HEK293 (cell line): ENCODE measurements around the gene MVK.

Experiments
- CTCF ChIA-PET: fragments of 350-600 bp; formaldehyde crosslinking; extraction: SDS; loops from one replicate; lab custom pipeline; 2021; ENCODE audit warnings: antibody characterized with exemption; lab: Yijun Ruan, JAX
- POLR2A ChIA-PET: fragments of 300-600 bp; formaldehyde crosslinking; extraction: SDS; loops from one replicate; lab custom pipeline; 2020; ENCODE audit warnings: antibody characterized with exemption, inconsistent platforms; lab: Yijun Ruan, JAX
- H3K27ac ChIP-seq: fragments of 200-500 bp; sonication (Bioruptor generic); 2 replicates; pipeline ENCODE4 v1.5.1; 2014; ENCODE audit warnings: low read depth, low read length, control low read depth, inconsistent platforms; ENCODE audit errors: extremely low read depth
- H3K36me3 ChIP-seq, 2 experiments: fragments of 200-500 bp in 1 of 2; sonication (Bioruptor generic) in 1 of 2; 1 replicate in 1 of 2; 2 replicates in 1 of 2; pipeline ENCODE4 v1.5.1; 2014 to 2017; ENCODE audit warnings: inconsistent platforms in 2 of 2, low read length in 2 of 2; ENCODE audit not compliant: control insufficient read depth in 2 of 2, insufficient read depth in 1 of 2
- H3K4me1 ChIP-seq: fragments of 200-500 bp; sonication (Bioruptor generic); 2 replicates; pipeline ENCODE4 v1.5.1; 2014; ENCODE audit warnings: mild to moderate bottlenecking, low read length, inconsistent platforms; ENCODE audit not compliant: control insufficient read depth, insufficient read depth
- H3K4me3 ChIP-seq: 2 replicates; pipeline ENCODE4 v1.5.1; 2011; ENCODE audit warnings: low read depth, mild to moderate bottlenecking, control low read depth, low read length, moderate library complexity
- H3K9me3 ChIP-seq: fragments of 200-500 bp; sonication (Bioruptor generic); 2 replicates; pipeline ENCODE4 v1.5.1; 2014; ENCODE audit warnings: low read depth, low read length, inconsistent platforms; ENCODE audit not compliant: control insufficient read depth, insufficient read depth
- AEBP2 ChIP-seq: fragments of 450-650 bp; formaldehyde crosslinking; IDR thresholded peaks from 2 replicates; pipeline ENCODE4 v1.5.1; 2016; ENCODE audit warnings: missing biosample characterization, missing genetic modification characterization, borderline replicate concordance
- ATF2 ChIP-seq: fragments of 450-650 bp; formaldehyde crosslinking; IDR thresholded peaks from 2 replicates; pipeline ENCODE4 v1.5.1; 2016; ENCODE audit warnings: missing biosample characterization, missing genetic modification characterization, low read depth
- ZBTB7A ChIP-seq: fragments of 450-650 bp; formaldehyde crosslinking; IDR thresholded peaks from 2 replicates; pipeline ENCODE4 v1.5.1; 2016; ENCODE audit warnings: low read depth, missing biosample characterization, missing genetic modification characterization
- ZFHX2 ChIP-seq: fragments of 450-650 bp; formaldehyde crosslinking; conservative IDR thresholded peaks from 2 replicates; pipeline ENCODE4 v1.5.1; 2016; ENCODE audit warnings: missing biosample characterization, missing genetic modification characterization
- ZNF10 ChIP-seq: fragments of 450-650 bp; formaldehyde crosslinking; IDR thresholded peaks from 2 replicates; pipeline ENCODE4 v1.5.1; 2017; ENCODE audit warnings: missing biosample characterization, missing genetic modification characterization
- ZNF169 ChIP-seq: fragments of 450-650 bp; formaldehyde crosslinking; IDR thresholded peaks from 2 replicates; pipeline ENCODE4 v1.5.1; 2016; ENCODE audit warnings: missing biosample characterization, missing genetic modification characterization
- ZNF214 ChIP-seq: fragments of 450-650 bp; formaldehyde crosslinking; IDR thresholded peaks from 2 replicates; pipeline ENCODE4 v1.5.1; 2017; ENCODE audit warnings: missing biosample characterization, mild to moderate bottlenecking, missing genetic modification characterization, borderline replicate concordance
- ZNF24 ChIP-seq: fragments of 450-650 bp; formaldehyde crosslinking; IDR thresholded peaks from 2 replicates; pipeline ENCODE4 v1.5.1; 2016; ENCODE audit warnings: missing biosample characterization, missing genetic modification characterization
- ZNF266 ChIP-seq: fragments of 450-650 bp; formaldehyde crosslinking; IDR thresholded peaks from 2 replicates; pipeline ENCODE4 v1.5.1; 2016; ENCODE audit warnings: missing biosample characterization, missing genetic modification characterization, low read depth
- ZNF280D ChIP-seq: fragments of 450-650 bp; formaldehyde crosslinking; IDR thresholded peaks from 2 replicates; pipeline ENCODE4 v1.5.1; 2016; ENCODE audit warnings: missing biosample characterization, missing genetic modification characterization
- ZNF324 ChIP-seq: fragments of 450-650 bp; formaldehyde crosslinking; IDR thresholded peaks from 2 replicates; pipeline ENCODE4 v1.5.1; 2016; ENCODE audit warnings: missing biosample characterization, missing genetic modification characterization
- ZNF335 ChIP-seq: fragments of 450-650 bp; formaldehyde crosslinking; conservative IDR thresholded peaks from 2 replicates; pipeline ENCODE4 v1.5.1; 2016; ENCODE audit warnings: missing biosample characterization, missing genetic modification characterization
- ZNF404 ChIP-seq: fragments of 450-650 bp; formaldehyde crosslinking; IDR thresholded peaks from 2 replicates; pipeline ENCODE4 v1.5.1; 2017; ENCODE audit warnings: missing biosample characterization, missing genetic modification characterization
- ZNF48 ChIP-seq: fragments of 450-650 bp; formaldehyde crosslinking; IDR thresholded peaks from 2 replicates; pipeline ENCODE4 v1.5.1; 2016; ENCODE audit warnings: missing biosample characterization, missing genetic modification characterization
- ZNF488 ChIP-seq: fragments of 450-650 bp; formaldehyde crosslinking; IDR thresholded peaks from 2 replicates; pipeline ENCODE4 v1.5.1; 2016; ENCODE audit warnings: missing biosample characterization, missing genetic modification characterization
- ZNF529 ChIP-seq: fragments of 450-650 bp; formaldehyde crosslinking; IDR thresholded peaks from 2 replicates; pipeline ENCODE4 v1.5.1; 2017; ENCODE audit warnings: missing genetic modification characterization, missing biosample characterization; ENCODE audit not compliant: insufficient replicate concordance
- ZNF558 ChIP-seq: fragments of 450-650 bp; formaldehyde crosslinking; IDR thresholded peaks from 2 replicates; pipeline ENCODE4 v1.5.1; 2016; ENCODE audit warnings: missing biosample characterization, missing genetic modification characterization
- ZNF600 ChIP-seq: fragments of 450-650 bp; formaldehyde crosslinking; IDR thresholded peaks from 2 replicates; pipeline ENCODE4 v1.5.1; 2016; ENCODE audit warnings: missing biosample characterization, missing genetic modification characterization
- ZNF629 ChIP-seq: fragments of 450-650 bp; formaldehyde crosslinking; IDR thresholded peaks from 2 replicates; pipeline ENCODE4 v1.5.1; 2017; ENCODE audit warnings: missing biosample characterization, missing genetic modification characterization
- ZNF670 ChIP-seq: fragments of 450-650 bp; formaldehyde crosslinking; IDR thresholded peaks from 2 replicates; pipeline ENCODE4 v1.5.1; 2016; ENCODE audit warnings: missing biosample characterization, missing genetic modification characterization, low read depth
- ZNF707 ChIP-seq: fragments of 450-650 bp; formaldehyde crosslinking; IDR thresholded peaks from 2 replicates; pipeline ENCODE4 v1.5.1; 2016; ENCODE audit warnings: missing biosample characterization, missing genetic modification characterization
- ZNF791 ChIP-seq: fragments of 450-650 bp; formaldehyde crosslinking; IDR thresholded peaks from 2 replicates; pipeline ENCODE4 v1.5.1; 2016; ENCODE audit warnings: missing biosample characterization, missing genetic modification characterization
- ZNF843 ChIP-seq: fragments of 450-650 bp; formaldehyde crosslinking; IDR thresholded peaks from 2 replicates; pipeline ENCODE4 v1.5.1; 2016; ENCODE audit warnings: missing biosample characterization, missing genetic modification characterization

The MVK gene

GRCh38 chr12:109535863-109536250 lies 37.7 kb upstream of the MVK start:
- CTCF ChIA-PET = no interaction called here
- Histone ChIP-seq H3K9me3 (no peaks in the 10 kb centered on the region), H3K4me3 (no peak overlapping the region), H3K27ac (no peak overlapping the region), H3K36me3 (peaks cover 0 to 22% of the 10 kb centered on the region in 2 experiments; a peak in 1 of 3 replicates), H3K4me1 (no peaks in the 10 kb centered on the region)
- no peak for TF ChIP-seq ZNF24 (tag by site-specific recombination)
- no peak for TF ChIP-seq ZNF280D (tag by site-specific recombination)
- no peak for TF ChIP-seq ZNF266 (tag by site-specific recombination)
- POLR2A ChIA-PET = no interaction called here

- H3K27ac ChIP-seq = no peak overlapping the region
- no peak overlapping the region for H3K4me3 ChIP-seq
- H3K36me3 ChIP-seq = peaks cover 0 to 13% of the 10 kb centered on the region in 2 experiments; a peak in 1 of 3 replicates
- H3K9me3 ChIP-seq = no peaks in the 10 kb centered on the region
- CTCF ChIA-PET = interaction anchor here (0.5 to 1.4 kb wide), 3 partner anchors 18 to 662 kb away, joined by 3 to 4 read pairs (median 3); no protein-coding TSS in a partner anchor
- TF ChIP-seq ZNF629 (no peak), ZNF324 (tag by site-specific recombination) (no peak), ZNF266 (tag by site-specific recombination) (no peak), ZNF600 (tag by site-specific recombination) (no peak), ZNF404 (tag by site-specific recombination) (no peak), ZNF488 (tag by site-specific recombination) (no peak), ZBTB7A (no peak), ZNF529 (tag by site-specific recombination) (no peak), ZNF791 (tag by site-specific recombination) (no peak), ZNF169 (tag by site-specific recombination) (no peak), ATF2 (tag by site-specific recombination) (no peak), ZNF335 (tag by site-specific recombination) (no peak)
- TF ChIP-seq, all 188 proteins: peak for 0
- no peaks in the 10 kb centered on the region for H3K4me1 ChIP-seq
- POLR2A ChIA-PET = no interaction called here
Measured at GRCh38 chr12:109537136-109537535, 36.5 kb upstream of the MVK start.

- no peak overlapping the region for H3K27ac ChIP-seq
- no peak overlapping the region for H3K4me3 ChIP-seq
- POLR2A ChIA-PET = no interaction called here
- H3K9me3 ChIP-seq = no peaks in the 10 kb centered on the region
- H3K4me1 ChIP-seq = no peaks in the 10 kb centered on the region
- peaks cover 0 to 8% of the 10 kb centered on the region in 2 experiments; a peak in 1 of 3 replicates for H3K36me3 ChIP-seq
- CTCF ChIA-PET = interaction anchor here (0.6 kb wide), 2 partner anchors 111 to 144 kb away, joined by 3 read pairs; no protein-coding TSS in a partner anchor
- TF ChIP-seq AEBP2 (tag by site-specific recombination) = no peak
- no peak for TF ChIP-seq ATF2 (tag by site-specific recombination)
- no peak for TF ChIP-seq ZNF707 (tag by site-specific recombination)
- TF ChIP-seq ZNF670 (tag by site-specific recombination) = no peak
- no peak for TF ChIP-seq ZFHX2
- TF ChIP-seq ZNF558 (tag by site-specific recombination) = no peak
- TF ChIP-seq ZNF48 (tag by site-specific recombination) = no peak
- no peak for TF ChIP-seq ZNF843 (tag by site-specific recombination)
- no peak for TF ChIP-seq ZNF10 (tag by site-specific recombination)
- no peak for TF ChIP-seq ZNF214 (tag by site-specific recombination)
Measured at GRCh38 chr12:109538191-109538863, 35.3 kb upstream of the MVK start.
